NOMO-1 treated with DMSO at 0.1 percent for 48 hours (cell line): ENCODE measurements around the gene MICAL2.

Source experiments
- DNase-seq: peaks from one replicate; lab custom pipeline; 2025; ENCODE audit not compliant: unreplicated experiment; lab: John Stamatoyannopoulos, UW

Gene MICAL2

DNA sequence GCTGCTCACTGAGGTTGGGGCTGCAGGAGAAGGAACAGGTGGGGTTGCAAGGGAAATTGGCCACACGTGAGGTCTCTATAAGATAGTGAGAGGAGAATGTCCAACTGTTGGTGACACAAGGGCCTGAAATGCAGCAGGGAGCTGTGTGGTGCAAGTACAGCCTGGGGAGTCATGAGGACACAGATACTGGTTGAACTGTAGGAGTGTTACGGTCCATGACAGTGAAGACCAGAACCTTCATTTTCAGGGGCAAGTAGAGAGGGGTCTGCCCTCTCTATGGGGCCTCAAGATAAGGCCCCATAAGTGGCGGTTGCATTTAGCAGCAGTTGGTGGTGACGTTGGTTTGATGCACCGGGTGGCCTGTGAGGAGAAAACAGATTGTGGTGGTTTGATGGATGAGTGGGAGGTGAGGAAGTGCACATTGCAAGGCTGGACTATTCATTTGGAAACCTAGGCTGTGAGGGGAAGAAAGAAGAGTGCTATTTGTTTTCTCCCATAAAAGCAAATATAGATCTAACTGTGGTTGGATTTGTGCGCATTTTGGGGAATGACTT, 39.4 kb downstream of the MICAL2 start:
- peak; percentile 60 for DNase-seq

DNA sequence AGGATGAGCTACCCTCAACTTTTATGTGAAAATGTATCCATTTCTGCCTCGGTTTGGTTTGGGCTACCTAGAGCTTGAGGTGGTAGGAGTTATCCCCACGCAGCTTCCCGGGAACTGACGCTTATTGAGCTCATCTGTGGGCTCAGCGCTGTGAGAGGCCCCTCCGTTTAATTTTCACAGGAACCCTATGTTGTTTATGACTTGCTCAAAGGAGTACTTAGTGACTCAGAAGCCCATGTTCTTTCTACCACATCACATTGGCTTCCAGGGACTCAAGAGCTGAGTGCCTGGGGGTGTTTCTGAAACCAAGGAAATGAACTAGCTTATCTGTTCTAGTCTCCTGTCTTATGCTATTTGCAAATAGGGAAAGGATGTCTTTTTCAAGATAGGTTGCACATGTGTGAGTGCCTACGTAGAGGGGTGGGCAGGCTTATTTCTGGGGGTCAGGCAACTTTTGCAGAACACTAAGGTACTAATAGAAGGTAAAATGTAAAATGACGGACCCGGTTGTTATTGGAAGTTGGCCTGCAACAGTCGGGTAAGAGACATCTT, 40.5 kb downstream of the MICAL2 start:
- DNase-seq = no peak

DNA sequence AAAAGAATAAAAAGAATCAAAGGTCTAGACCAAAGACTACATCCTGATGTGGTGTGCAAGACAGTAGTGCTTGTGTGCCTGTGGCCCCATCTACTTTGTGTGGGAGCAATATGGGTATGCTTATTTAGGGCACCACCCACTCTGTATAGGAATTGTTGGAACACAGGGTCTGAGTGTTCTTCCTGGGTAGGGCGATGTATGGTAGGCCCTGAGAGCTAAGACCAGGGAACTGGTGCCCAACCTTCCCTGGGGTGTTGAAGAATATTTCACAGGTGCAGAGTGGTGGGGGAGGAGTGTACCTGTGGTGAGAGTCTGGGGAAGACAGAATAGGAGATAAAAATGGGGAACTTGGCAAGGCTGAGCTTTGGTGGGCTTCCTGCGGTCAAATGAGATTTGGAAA, 41.9 kb downstream of the MICAL2 start:
- DNase-seq = no peak

DNA sequence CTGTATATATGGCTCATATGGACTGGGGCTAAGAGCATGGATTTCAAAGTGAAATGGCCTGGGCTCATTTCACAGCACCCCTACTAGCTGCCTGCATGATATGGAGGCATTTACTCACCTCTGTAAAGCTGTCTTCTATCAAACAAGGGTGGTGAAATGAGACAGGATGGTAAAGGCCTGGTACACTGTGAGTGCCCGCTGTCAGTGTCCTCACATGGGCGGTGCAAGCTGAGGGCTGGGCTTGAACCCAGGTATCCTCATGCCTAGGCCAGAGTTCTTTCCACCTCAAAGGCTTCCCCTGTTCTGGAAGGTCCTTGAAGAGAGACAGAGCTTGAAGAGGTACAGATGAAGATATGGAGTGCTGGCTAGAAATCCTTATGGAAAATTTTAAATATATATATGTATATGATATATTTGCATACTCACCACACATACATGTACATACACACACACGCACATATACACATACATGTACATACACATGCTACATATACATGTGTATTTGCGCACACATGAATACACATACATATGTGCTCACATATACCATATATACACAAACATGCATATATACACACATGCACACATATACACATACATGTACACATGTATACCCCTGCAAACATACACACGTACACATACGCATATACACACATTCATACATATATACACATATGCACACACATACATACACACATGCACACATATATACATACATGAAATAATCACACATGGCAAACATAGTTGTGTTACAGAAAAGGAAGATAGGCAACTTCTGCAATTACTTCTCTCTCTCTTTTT, 44.7 kb downstream of the MICAL2 start:
- no peak for DNase-seq

DNA sequence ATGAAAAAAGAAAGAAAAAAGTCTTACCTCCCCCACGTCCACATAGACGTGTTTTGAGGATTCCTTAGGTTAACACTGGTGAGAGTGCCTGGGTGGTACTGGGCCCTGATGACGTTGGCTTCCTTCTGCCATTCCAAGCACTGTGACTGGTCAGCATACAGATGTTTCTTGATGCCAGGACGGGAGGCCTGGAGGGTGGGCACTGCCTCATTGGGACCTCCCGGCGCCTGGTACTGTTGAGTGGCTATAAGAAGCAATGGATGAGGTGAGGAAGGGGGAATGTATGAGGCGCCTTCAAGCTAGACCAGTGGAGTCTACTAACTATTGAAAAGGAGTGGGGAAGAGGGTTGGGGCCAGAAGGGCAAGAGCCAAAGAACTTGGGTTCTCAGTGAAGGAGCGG, 45.3 kb downstream of the MICAL2 start:
- no peak for DNase-seq

DNA sequence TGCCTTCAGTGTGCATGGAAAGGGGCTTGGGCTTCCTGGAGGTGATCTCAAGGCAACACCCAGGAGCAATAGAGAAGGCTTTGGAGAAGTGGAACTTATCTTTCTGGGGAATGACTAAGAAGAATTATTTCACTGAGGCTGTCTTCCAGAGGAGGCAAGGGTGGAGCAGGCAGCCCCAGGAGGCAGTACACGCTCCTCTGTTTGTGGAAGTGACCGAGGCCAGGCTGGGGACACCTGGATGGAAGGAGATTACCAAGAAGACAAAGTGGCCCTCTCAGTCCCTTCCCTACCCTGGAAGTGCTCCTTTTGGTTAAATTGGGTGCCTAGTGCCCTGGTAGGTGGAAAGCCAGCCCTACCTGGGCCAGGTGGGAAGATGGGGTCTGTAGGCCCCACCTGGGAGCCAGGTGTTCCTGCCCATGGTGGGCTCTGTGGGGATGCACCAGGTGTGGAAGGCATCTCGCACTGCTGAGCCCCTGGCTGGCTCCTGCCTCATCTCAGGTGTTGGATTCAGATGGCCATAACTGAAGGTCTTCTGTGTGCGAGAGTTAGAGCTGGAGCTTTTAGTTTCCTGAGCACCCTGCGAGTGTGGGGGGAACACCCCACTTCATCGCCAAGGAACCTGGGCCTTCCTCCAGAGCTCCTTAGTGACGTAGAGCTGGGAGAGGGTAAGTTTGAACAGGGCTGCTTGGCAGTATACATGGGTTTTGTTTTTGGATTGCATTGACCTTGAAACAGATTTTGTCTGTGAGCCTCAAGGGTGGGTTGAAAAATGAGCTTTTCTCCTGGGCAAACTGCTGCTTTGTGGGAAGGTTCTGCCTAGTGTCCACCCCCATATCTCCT, 46.1 kb downstream of the MICAL2 start:
- DNase-seq = no peak

DNA sequence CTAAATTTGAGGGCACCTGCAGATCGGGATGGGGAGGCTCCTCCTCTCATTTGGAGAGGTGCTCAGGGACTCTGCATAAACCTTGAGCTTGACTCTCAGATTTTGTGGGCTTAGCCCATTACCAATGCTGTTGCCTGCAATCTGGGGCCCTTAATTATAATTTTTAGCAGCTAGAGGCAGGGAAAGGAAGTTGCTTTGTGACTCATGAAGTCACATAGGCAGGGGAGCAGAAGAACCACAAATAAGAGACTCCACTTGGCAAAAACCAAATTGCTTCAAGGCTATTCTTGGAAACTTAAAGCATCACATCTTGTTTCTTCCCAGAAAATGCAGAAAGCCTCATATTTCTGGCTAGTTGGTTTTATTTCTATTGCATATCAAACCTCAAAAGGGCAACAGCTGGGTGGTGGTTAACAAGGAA, 46.9 kb downstream of the MICAL2 start:
- peak; percentile 90 for DNase-seq

DNA sequence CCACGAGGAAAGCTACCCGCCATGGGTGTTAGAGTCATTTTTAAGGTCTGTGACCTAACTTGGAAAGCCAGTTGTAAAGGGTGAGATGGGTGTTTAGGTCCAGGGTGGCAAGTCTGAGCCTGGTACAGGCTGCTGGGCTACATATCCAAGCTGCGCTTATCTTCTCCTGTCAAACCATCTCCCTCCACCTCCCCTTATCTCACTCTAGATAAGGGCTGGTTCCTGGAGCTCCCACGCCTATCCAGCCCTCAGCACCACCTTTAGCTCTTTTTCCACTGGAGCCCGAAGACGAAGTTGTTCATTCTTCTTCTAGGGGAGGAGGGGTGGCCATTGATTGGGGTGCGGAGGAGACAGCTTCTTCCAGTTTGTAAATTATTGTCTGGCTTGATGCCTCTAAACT, 48.5 kb downstream of the MICAL2 start:
- no peak for DNase-seq

DNA sequence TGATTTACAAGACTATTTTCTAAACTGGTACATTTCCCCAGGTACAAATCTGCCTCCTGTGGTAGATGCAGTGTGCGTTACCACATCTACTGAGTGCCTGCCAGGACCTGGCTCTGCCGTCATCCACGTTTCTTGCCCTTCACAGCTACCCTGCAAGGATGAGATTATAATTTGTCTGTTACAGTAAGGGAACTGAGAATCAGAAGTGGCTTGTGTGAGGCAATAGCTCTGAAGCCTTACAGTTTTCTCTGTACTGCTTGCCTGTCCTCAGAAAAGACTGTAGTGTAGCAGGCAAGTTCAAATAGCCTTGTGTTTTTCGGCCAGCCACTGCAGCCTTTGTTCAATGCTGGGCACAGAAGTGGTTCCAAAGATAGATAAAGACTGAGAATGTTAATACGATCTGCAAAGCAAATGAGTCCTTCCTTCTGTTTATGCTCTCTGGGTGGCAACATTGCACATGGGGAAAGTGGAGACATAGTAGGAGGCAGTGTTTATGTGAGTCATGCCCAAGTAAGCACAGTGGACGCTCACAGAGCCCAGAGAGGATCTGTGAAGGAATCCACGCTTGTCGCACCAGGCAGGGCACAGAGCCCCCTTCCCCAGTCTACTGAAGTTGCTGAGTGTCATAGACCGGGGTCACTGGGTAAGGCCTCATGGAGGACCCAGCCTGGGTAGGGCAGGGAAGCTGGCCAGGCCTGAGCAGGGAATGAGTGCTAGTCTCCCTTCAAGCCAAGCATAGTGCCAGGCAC, 49.1 kb downstream of the MICAL2 start:
- peak; percentile 98 for DNase-seq

DNA sequence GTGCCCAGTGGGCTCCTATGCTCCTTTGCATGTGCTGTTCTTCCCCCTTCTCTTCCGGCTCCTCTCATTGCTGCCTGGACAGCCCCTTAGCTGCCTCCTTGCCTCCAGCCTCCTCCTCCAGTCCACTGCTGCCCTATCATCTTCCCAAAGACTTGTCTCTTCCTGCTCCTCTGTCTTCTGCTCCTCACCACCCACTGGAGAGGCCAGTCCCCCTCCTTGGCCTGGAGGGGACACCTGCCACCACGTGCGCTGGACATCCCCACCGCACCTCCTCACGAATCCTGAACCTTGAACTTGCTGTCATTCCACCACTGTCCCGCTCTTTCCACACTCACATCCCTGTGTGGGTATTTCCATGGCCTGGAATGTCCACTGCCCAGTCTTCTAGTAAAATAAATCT, 49.8 kb downstream of the MICAL2 start:
- no peak for DNase-seq

DNA sequence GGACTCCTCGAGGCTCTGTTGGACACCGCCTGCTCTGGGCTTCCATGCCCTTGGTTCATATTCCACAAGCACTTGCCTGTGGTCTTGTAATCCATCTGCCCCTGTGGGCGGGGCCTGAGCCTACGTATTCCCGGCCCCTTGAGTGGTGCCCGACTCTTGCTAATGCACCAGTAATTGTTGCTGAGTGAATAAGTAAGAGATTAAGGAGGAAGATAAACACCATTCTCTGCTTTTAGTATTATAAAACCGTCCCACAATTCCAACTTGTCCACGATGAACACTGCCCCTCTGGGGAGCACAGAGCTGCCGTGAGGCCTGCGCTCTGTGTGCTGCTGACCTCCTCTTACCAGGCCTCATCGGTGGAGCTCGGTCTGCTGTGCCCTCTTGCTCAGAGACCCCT, 50.3 kb downstream of the MICAL2 start:
- no peak for DNase-seq

DNA sequence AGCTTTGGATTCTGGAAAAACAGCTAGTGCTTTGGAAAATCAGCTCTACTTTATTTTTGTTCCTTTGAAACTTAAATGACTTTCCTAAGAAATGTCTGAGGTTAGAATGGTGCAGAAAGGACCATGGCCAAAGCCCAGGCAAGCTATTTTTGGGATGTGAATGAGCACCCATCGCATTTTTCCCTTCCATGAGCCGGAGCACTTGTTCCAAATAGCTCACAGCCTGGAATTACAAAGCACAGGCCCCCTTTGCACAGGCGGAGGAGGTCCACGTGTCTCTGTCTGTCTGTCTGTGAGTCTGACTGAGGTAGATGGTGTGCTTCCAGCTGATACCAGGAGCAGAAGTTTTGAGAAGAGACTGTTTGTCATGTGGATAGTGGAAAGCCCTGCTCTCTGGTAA, 50.7 kb downstream of the MICAL2 start:
- DNase-seq = no peak

DNA sequence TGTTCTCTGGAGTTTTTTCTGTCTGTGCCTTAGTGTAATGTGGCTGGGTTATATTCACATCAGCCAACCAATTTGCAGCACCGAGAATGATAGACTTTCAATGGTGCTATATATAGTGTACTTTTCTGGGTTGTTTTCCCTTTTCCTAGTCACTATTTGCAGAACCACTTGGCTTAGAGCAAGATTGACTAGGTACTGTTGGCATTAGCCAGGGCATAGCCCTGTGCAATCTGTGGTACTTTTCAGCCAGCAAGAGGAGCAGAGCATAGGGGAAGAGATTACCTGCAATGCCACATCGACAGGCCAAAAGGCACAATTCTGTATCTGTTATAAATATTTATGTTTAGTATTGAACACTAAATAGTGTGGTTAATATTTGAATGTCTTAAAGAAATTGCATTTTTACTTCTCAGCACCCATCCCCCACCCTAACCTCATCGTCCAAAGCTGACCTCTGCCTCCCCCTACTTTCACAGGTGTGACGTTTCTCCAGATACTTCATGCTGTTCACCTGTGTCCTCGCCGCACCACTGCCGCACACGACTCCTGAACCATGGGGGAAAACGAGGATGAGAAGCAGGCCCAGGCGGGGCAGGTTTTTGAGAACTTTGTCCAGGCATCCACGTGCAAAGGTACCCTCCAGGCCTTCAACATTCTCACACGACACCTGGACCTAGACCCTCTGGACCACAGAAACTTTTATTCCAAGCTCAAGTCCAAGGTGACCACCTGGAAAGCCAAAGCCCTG, 51.4 kb downstream of the MICAL2 start:
- no peak for DNase-seq

DNA sequence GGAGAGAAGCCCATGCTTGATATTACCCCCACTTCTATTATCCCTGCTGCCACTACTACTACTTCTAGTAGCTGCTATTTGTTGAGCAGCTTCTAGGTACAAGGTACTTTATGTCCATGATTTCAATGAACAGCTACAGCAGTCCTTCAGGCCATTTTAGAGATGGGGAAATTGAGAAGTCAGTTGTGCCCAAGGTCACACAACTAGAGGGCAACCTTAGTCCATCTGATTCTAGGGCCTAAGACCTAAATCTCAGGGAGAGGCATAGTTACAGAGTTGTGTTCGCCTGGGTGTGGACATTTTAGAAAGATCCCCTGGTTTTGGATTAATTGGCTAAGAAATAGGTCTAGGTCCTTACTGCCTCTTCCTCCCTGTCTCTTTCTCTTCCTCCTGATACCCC, 52.3 kb downstream of the MICAL2 start:
- DNase-seq = no peak

DNA sequence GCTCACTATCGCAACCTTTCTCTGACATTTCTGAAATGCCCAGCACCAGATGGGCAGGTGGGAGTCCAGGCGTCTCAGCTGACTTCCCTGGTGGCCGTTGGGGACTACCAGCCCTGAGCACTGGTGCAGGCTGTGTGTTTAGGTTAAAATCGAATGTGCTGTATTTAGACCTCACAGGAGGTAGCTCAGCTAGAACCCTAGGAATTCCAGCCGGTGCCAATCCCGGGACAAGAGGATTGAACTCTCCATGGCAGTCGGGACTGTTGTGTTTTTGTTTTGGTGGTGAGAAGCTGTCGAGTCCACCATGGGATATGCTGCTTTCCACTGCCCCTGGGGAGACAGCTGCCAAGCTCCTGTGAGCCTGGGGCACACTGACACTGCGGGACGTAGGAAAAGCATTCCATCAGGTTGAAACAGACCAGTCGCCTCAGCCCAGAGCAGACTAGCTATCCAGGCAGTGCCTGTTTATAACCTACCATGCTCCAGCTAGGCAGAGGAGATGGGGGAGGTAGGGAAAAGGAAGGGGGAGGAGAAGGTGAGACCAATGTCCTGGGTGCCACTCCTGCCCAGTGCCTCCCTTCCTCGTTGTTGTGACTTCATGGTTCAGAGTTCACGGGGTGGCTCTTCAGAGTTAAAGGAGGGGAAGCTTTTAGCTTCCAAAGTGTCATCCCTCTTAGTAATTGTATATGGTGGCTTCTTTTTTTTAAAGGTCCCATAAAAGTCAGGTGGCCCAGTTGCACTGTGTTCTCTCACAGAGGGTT, 53.0 kb downstream of the MICAL2 start:
- no peak for DNase-seq

DNA sequence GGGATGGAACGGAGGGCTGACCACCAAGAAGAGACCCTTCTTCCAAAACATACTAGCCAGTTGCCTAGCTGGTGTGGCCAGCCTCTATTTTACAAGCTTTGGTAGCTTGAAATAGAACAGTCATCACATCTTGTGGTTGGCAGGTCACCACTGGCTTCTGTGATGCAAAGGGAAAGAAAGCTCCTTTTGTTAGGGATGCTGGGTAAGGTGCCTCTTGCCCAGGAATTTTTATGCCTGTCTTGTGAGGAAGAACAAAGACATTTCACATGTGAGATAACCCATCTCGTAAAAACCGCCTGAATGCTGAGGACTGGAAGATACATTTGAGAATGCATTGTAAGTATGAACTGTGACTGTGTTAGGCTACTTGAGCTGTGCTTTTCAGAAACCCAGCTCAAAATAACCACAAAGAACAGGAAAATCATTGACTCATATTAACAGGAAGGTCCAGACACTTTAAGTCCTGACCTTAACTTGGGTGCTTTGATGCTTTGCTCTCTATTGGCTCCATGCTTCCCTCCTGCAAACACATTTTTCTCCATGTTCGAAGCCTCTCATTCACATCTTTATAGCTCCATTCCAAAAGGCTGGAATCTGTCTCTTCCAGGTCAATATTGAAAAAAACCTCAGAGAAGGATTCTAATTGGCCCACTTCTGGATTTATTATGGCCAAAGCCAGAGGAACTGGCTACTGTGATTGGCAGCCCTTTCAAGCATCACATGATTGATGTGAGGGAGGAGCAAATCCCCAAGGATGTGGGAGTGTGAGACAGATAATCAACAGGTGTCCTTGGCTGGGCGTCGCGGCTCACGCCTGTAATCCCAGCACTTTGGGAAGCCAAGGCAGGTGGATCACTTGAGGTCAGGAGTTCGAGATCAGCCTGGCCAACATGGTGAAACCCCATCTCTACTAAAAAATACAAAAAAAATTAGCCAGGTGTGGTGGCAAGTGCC, 53.9 kb downstream of the MICAL2 start:
- no peak for DNase-seq

DNA sequence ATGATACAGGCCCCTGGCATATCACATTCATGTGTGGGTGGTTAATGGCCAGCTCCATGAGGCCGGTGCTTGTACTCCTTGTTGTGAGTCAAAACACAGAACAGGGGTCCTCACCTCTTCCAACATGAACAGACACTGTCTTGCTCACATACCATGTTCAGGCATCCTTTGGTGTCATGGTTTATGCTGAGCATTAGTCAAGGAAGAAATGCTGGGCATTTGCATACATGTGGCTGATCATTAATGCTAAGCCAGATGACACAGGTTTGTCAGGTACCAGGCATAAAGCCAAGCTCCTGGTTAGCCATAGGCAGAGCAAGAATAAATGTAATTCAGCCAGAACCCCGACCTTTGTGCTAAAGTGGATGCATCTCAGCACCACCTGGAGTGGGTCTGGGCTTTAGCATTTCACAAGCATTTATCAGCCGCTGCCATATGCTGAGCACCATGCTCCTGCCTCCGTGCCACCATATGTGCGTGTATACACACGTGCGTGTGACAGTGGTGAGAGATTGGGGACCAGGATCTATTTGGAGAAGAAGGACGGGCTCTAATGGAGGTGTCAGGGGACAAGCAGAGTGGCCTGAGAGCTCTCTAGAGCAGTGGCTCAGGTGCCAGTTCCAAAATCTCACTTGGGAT, 55.0 kb downstream of the MICAL2 start:
- DNase-seq = no peak
